Smooth muscle cell (in vitro differentiated cells): ENCODE measurements around the gene PEAK1. TPM values are rescaled to one million over a fixed set of nuclear protein-coding genes. Genes with fewer than 3 reads are reported as not detected.
"Not testable (repeated sequence)": the region's sequence is repeated elsewhere in the genome, so short reads cannot be mapped to it uniquely, and the experiment has no call there.

Experiments
- DNase-seq: peaks from one replicate; lab custom pipeline; 2025; ENCODE audit not compliant: unreplicated experiment; lab: John Stamatoyannopoulos, UW
- H2AFZ ChIP-seq: fragments of 200-600 bp; sonication (generic); 2 replicates; pipeline ENCODE4 v1.6.0; 2016; ENCODE audit warnings: antibody characterized with exemption, low read depth, mild to moderate bottlenecking
- H3F3A ChIP-seq: fragments of 200-600 bp; sonication (generic); 2 replicates; pipeline ENCODE4 v1.6.0; 2017; ENCODE audit warnings: antibody characterized with exemption, low read depth
- H3K27ac ChIP-seq: fragments of 200-600 bp; sonication (generic); 2 replicates; pipeline ENCODE4 v1.5.1; 2016; ENCODE audit warnings: low read depth, mild to moderate bottlenecking
- H3K27me3 ChIP-seq: fragments of 200-600 bp; sonication (generic); 2 replicates; pipeline ENCODE4 v1.6.1; 2016; ENCODE audit warnings: low read depth, mild to moderate bottlenecking
- H3K36me3 ChIP-seq: fragments of 200-600 bp; sonication (generic); 2 replicates; pipeline ENCODE4 v1.5.1; 2016; ENCODE audit warnings: low read depth
- H3K4me1 ChIP-seq: fragments of 200-600 bp; sonication (generic); 2 replicates; pipeline ENCODE4 v1.5.1; 2016; ENCODE audit warnings: low read depth
- H3K4me2 ChIP-seq: fragments of 200-600 bp; sonication (generic); 2 replicates; pipeline ENCODE4 v1.6.0; 2016; ENCODE audit warnings: mild to moderate bottlenecking
- H3K4me3 ChIP-seq: fragments of 200-600 bp; sonication (generic); 2 replicates; pipeline ENCODE4 v1.5.1; 2016; ENCODE audit warnings: mild to moderate bottlenecking
- H3K79me2 ChIP-seq: fragments of 200-600 bp; sonication (generic); 2 replicates; pipeline ENCODE4 v1.6.0; 2016; ENCODE audit warnings: low read depth, mild to moderate bottlenecking
- H3K9ac ChIP-seq: fragments of 200-600 bp; sonication (generic); 2 replicates; pipeline ENCODE4 v1.6.0; 2016; ENCODE audit warnings: low read depth
- H3K9me3 ChIP-seq: fragments of 200-600 bp; sonication (generic); replicated peaks from 2 replicates; pipeline ENCODE4 v1.5.1; 2016; ENCODE audit warnings: low read depth
- H4K20me1 ChIP-seq: fragments of 200-600 bp; sonication (generic); 2 replicates; pipeline ENCODE4 v1.6.0; 2016; ENCODE audit warnings: low read depth
- WGBS: methylation state at CpG from one replicate; pipeline ENCODE4 v1.1.7; 2016; ENCODE audit warnings: low lambda C conversion rate; 5-methylcytosine and 5-hydroxymethylcytosine counted together
- polyA plus RNA-seq: library from polyadenylated mRNA; unstranded; fragments of >200 nt; fragmentation: Nextera tagmentation; extraction: Ambion mirVana; gene quantifications from 2 replicates; pipeline ENCODE4 v1.2.1, GENCODE V29; 2016
- total RNA-seq: library from RNA; depleted of rRNA; stranded (reverse); fragments of >200 nt; gene quantifications from 2 replicates; pipeline ENCODE4 v1.2.3, GENCODE V29; 2014
- TF ChIP-seq, protein P1 (sequence below): fragments of 200-600 bp; sonication (generic); IDR thresholded peaks from 2 replicates; pipeline ENCODE4 v1.5.1; 2017; ENCODE audit warnings: borderline replicate concordance, mild to moderate bottlenecking, antibody characterized with exemption; ENCODE audit not compliant: insufficient read depth, poor library complexity, severe bottlenecking

Gene PEAK1
- total and polyA plus RNA-seq, 2 experiments from 2014 or later = 5.6 to 21.9 TPM

- Histone ChIP-seq H3K79me2 (no peaks in the 10 kb centered on the region), H3K4me2 (no peak overlapping the region), H2AFZ (no peak overlapping the region), H3K4me3 (no peak overlapping the region), H4K20me1 (no peaks in the 10 kb centered on the region), H3K9me3 (no peaks in the 10 kb centered on the region), H3K9ac (no peak overlapping the region), H3K4me1 (no peaks in the 10 kb centered on the region), H3K27me3 (no peaks in the 10 kb centered on the region), H3K27ac (no peak overlapping the region), H3K36me3 (no peaks in the 10 kb centered on the region), H3F3A (no peaks in the 10 kb centered on the region)
- TF ChIP-seq, protein P1, sequence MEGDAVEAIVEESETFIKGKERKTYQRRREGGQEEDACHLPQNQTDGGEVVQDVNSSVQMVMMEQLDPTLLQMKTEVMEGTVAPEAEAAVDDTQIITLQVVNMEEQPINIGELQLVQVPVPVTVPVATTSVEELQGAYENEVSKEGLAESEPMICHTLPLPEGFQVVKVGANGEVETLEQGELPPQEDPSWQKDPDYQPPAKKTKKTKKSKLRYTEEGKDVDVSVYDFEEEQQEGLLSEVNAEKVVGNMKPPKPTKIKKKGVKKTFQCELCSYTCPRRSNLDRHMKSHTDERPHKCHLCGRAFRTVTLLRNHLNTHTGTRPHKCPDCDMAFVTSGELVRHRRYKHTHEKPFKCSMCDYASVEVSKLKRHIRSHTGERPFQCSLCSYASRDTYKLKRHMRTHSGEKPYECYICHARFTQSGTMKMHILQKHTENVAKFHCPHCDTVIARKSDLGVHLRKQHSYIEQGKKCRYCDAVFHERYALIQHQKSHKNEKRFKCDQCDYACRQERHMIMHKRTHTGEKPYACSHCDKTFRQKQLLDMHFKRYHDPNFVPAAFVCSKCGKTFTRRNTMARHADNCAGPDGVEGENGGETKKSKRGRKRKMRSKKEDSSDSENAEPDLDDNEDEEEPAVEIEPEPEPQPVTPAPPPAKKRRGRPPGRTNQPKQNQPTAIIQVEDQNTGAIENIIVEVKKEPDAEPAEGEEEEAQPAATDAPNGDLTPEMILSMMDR = no peak
- DNase-seq = no peak
- WGBS = 98% methylated on average over 3 of the region's 3 CpGs
Measured at GRCh38 chr15:77276096-77276495, 143.8 kb downstream of the PEAK1 start.

DNA sequence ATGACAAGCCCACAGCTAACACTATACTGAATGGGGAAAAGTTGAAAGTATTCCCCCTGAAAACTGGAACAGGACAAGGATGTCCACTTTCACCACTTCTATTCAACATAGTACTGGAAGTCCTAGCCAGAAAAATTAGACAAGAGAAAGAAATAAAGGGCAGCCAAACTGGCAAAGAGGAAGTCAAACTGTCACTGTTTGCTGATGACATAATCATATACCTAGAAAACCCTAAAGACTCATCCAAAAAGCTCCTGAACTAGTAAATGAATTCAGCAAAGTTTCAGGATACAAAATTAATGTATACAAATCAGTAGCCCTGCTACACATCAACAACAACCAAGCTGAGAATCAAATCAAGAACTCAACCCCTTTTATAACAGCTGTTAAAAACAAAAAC, 146.8 kb downstream of the PEAK1 start:
- H3K4me3 ChIP-seq, H3K36me3 ChIP-seq, H3K79me2 ChIP-seq, DNase-seq, H3K4me2 ChIP-seq, H3K27ac ChIP-seq, H2AFZ ChIP-seq, H4K20me1 ChIP-seq, H3K9ac ChIP-seq, H3F3A ChIP-seq, H3K4me1 ChIP-seq, H3K9me3 ChIP-seq, H3K27me3 ChIP-seq: not testable (repeated sequence)

DNA sequence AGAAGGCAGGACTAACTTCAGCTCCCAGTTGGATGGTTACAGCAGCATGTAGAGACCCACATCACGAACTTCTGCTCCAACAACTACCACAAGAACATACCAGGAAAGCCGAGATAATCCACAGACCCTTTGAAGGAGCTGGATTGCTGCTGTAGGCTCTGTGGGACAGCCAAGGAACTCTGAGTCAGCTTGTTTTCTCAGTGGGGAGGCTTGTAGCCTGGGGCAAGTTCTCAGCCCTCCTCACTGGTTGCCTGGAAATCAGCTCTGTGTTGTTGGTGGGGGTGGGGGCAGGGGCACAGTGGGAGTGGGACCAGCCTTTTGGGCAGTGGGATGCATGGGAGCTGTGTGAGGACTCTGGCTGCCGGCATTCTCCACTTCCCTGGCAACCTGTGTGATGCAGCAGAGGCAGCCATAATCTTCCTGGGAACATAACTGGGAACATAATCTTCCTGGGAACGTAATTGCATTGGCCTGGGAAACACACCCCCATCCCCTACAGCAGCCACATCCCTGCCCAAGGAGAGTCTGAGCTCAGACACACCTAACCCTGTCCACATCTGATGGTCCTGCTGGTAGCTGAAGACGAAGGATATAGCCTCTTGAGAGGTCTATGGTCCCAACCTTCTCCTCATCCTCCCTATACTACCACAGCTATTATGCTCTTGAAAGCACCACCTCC, 153.1 kb downstream of the PEAK1 start:
- TF ChIP-seq, protein P1 = no peak
- Histone ChIP-seq H2AFZ (no peak overlapping the region), H3K36me3 (no peaks in the 10 kb centered on the region), H3K27me3 (no peaks in the 10 kb centered on the region), H3K9me3 (no peaks in the 10 kb centered on the region), H3K9ac (no peak overlapping the region), H3K4me2 (peak overlapping the region; percentile 15), H3K4me1 (peaks cover 11% of the 10 kb centered on the region), H3F3A (no peaks in the 10 kb centered on the region), H3K4me3 (no peak overlapping the region), H3K27ac (peak overlapping the region; percentile 39), H3K79me2 (no peaks in the 10 kb centered on the region), H4K20me1 (no peaks in the 10 kb centered on the region)
- DNase-seq = no peak
- WGBS = 47% methylated on average over 5 of the region's 5 CpGs

- Histone ChIP-seq H3K36me3 (peaks cover under 1% of the 10 kb centered on the region), H4K20me1 (no peaks in the 10 kb centered on the region), H3K4me2 (no peak overlapping the region), H2AFZ (no peak overlapping the region), H3K27me3 (no peaks in the 10 kb centered on the region), H3K4me1 (peaks cover 7% of the 10 kb centered on the region), H3K27ac (no peak overlapping the region), H3F3A (no peaks in the 10 kb centered on the region), H3K79me2 (peaks cover 2% of the 10 kb centered on the region), H3K9me3 (no peaks in the 10 kb centered on the region), H3K4me3 (no peak overlapping the region), H3K9ac (no peak overlapping the region)
- TF ChIP-seq, protein P1 = no peak
- no peak for DNase-seq
- WGBS = 90% methylated on average over 2 of the region's 2 CpGs
Measured at GRCh38 chr15:77255385-77255784, 164.5 kb downstream of the PEAK1 start.
